Fibroblast of lung (primary cell): Measurements from ENCODE around the gene TMBIM4. TPM values are rescaled to one million over a fixed set of nuclear protein-coding genes. Genes with fewer than 3 reads are reported as not detected.

Experiments used
- DNase-seq, 2 donors: peaks; one replicate each; pipeline versions ENCODE4 v3.0.0 to v3.0.0-alpha.2; 2010; ENCODE audit warnings: low read depth in 2 of 2
- H2AFZ ChIP-seq: 2 replicates; pipeline ENCODE4 v1.5.1; 2012; ENCODE audit warnings: low read length, control low read depth, inconsistent platforms
- H3K27ac ChIP-seq: 2 replicates; pipeline ENCODE4 v1.5.1; 2011; ENCODE audit warnings: low read length, control low read depth; ENCODE audit not compliant: insufficient read depth
- H3K27me3 ChIP-seq: 2 replicates; pipeline ENCODE4 v1.5.1; 2011; ENCODE audit warnings: mild to moderate bottlenecking, low read length; ENCODE audit not compliant: control insufficient read depth, insufficient read depth
- H3K36me3 ChIP-seq: 2 replicates; pipeline ENCODE4 v1.5.1; 2011; ENCODE audit warnings: low read length; ENCODE audit not compliant: control insufficient read depth, insufficient read depth
- H3K4me1 ChIP-seq: 2 replicates; pipeline ENCODE4 v1.5.1; 2011; ENCODE audit warnings: low read length; ENCODE audit not compliant: control insufficient read depth, insufficient read depth; ENCODE audit errors: extremely low read depth
- H3K4me2 ChIP-seq: 2 replicates; pipeline ENCODE4 v1.5.1; 2011; ENCODE audit warnings: low read length, control low read depth; ENCODE audit not compliant: insufficient read depth; ENCODE audit errors: extremely low read depth
- H3K4me3 ChIP-seq, 4 experiments: fragments of 200-600 bp in 1 of 4; sonication (generic) in 1 of 4; replicated peaks in 1 of 4; 2 replicates each; pipeline ENCODE4 v1.5.1; 2011 to 2016; ENCODE audit warnings: low read length in 4 of 4, low read depth in 3 of 4, mild to moderate bottlenecking in 3 of 4, control low read depth in 2 of 4, inconsistent platforms in 1 of 4, mixed read lengths in 1 of 4; ENCODE audit not compliant: insufficient read depth in 1 of 4; ENCODE audit errors: control extremely low read depth in 1 of 4
- H3K79me2 ChIP-seq: 2 replicates; pipeline ENCODE4 v1.5.1; 2012; ENCODE audit warnings: mild to moderate bottlenecking, low read length, inconsistent platforms; ENCODE audit not compliant: control insufficient read depth, insufficient read depth
- H3K9ac ChIP-seq: 2 replicates; pipeline ENCODE4 v1.5.1; 2011; ENCODE audit warnings: mild to moderate bottlenecking, low read length, control low read depth; ENCODE audit not compliant: insufficient read depth
- H3K9me3 ChIP-seq: 2 replicates; pipeline ENCODE4 v1.5.1; 2012; ENCODE audit warnings: low read depth, low read length; ENCODE audit not compliant: control insufficient read depth, insufficient read depth
- H4K20me1 ChIP-seq: 2 replicates; pipeline ENCODE4 v1.5.1; 2011; ENCODE audit warnings: low read length; ENCODE audit not compliant: control insufficient read depth, insufficient read depth; ENCODE audit errors: extremely low read depth
- CTCF ChIP-seq, 2 donors: IDR thresholded peaks in 1 of 2; conservative IDR thresholded peaks in 1 of 2; 1 replicate in 1 of 2; 2 replicates in 1 of 2; pipeline ENCODE4 v1.5.1; 2011 to 2012; ENCODE audit warnings: low read length in 2 of 2, control low read depth in 1 of 2, inconsistent platforms in 1 of 2, low read depth in 1 of 2, mild to moderate bottlenecking in 1 of 2
- EZH2 ChIP-seq: IDR thresholded peaks from 2 replicates; pipeline ENCODE4 v1.5.1; 2012; ENCODE audit warnings: low read length, control low read depth, mild to moderate bottlenecking; ENCODE audit errors: missing control alignments
- polyA plus RNA-seq, 2 donors: library from polyadenylated mRNA; depleted of rRNA in 1 of 2; stranded (reverse) in 1 of 2; unstranded in 1 of 2; fragments of >200 nt; gene quantifications; 2 replicates each; pipeline ENCODE4 v1.2.1, GENCODE V29; 2011 to 2012; ENCODE audit warnings: missing spikeins in 1 of 2
- total RNA-seq: library from RNA; depleted of rRNA; stranded (reverse); fragments of >200 nt; gene quantifications from 2 replicates; pipeline ENCODE4 v1.2.1, GENCODE V29; 2014

The TMBIM4 gene
- total and polyA plus RNA-seq, 2 donors (not counting 1 experiment from before 2014, with no cell fraction given), result 69.2 to 140 TPM

GRCh38 chr12:66130267-66131066 lies 39.3 kb downstream of the TMBIM4 start, which contains the start of gene LLPH:
LLPH (minus strand) TSS chr12:66130750; CDS start chr12:66129106, 1,644 bp downstream.
- peaks cover 26% of the 10 kb centered on the region for H3K79me2 ChIP-seq
- no peak for TF ChIP-seq EZH2
- no peak for TF ChIP-seq CTCF (conservative IDR thresholded peaks at IDR 0.05 in 1 of 2, IDR thresholded peaks at IDR 0.05 in 1 of 2; ENCODE audit: low read depth in 1 of 2, low read length in 2 of 2)
- peak within 1 kb of the TSS; percentile 80 to 100 (median 100) for H3K4me3 ChIP-seq
- no peaks in the 10 kb centered on the region for H3K27me3 ChIP-seq
- peaks cover 3% of the 10 kb centered on the region for H3K4me1 ChIP-seq
- H3K27ac ChIP-seq, result peak within 1 kb of the TSS; percentile 97
- H3K4me2 ChIP-seq, result peak within 1 kb of the TSS; percentile 80
- H3K36me3 ChIP-seq, result peaks cover 5% of the 10 kb centered on the region
- H3K9me3 ChIP-seq, result no peaks in the 10 kb centered on the region
- no peaks in the 10 kb centered on the region for H4K20me1 ChIP-seq
- H2AFZ ChIP-seq, result peak within 1 kb of the TSS; percentile 98
- H3K9ac ChIP-seq, result peak within 1 kb of the TSS; percentile 85
- peak; percentile 86 to 89 for DNase-seq

- peak overlapping the region; percentile 96 for H2AFZ ChIP-seq
- peaks cover 3% of the 10 kb centered on the region for H3K4me1 ChIP-seq
- peaks cover 26% of the 10 kb centered on the region for H3K79me2 ChIP-seq
- no peaks in the 10 kb centered on the region for H3K27me3 ChIP-seq
- peak overlapping the region; percentile 97 for H3K27ac ChIP-seq
- H4K20me1 ChIP-seq, result no peaks in the 10 kb centered on the region
- peak overlapping the region; percentile 80 to 100 (median 100) for H3K4me3 ChIP-seq
- no peak for TF ChIP-seq CTCF (conservative IDR thresholded peaks at IDR 0.05 in 1 of 2, IDR thresholded peaks at IDR 0.05 in 1 of 2; ENCODE audit: low read depth in 1 of 2, low read length in 2 of 2)
- TF ChIP-seq EZH2, result no peak
- no peaks in the 10 kb centered on the region for H3K9me3 ChIP-seq
- H3K4me2 ChIP-seq, result peak overlapping the region; percentile 77
- peak overlapping the region; percentile 85 for H3K9ac ChIP-seq
- DNase-seq, result peak in 1 of 2 donors; percentile 29
- H3K36me3 ChIP-seq, result peaks cover 5% of the 10 kb centered on the region
Observed at GRCh38 chr12:66129934-66130266, 39.9 kb downstream of the TMBIM4 start.

- Histone ChIP-seq H3K9ac (no peak overlapping the region), H2AFZ (no peak overlapping the region), H3K9me3 (no peaks in the 10 kb centered on the region), H3K4me3 (no peak overlapping the region), H3K4me2 (no peak overlapping the region), H4K20me1 (no peaks in the 10 kb centered on the region), H3K27ac (no peak overlapping the region), H3K27me3 (no peaks in the 10 kb centered on the region), H3K36me3 (peaks cover 9% of the 10 kb centered on the region), H3K79me2 (peaks cover 26% of the 10 kb centered on the region), H3K4me1 (peaks cover 3% of the 10 kb centered on the region)
- DNase-seq, result peak in 1 of 2 donors; percentile 42
- TF ChIP-seq CTCF (conservative IDR thresholded peaks at IDR 0.05 in 1 of 2, IDR thresholded peaks at IDR 0.05 in 1 of 2; ENCODE audit: low read depth in 1 of 2, low read length in 2 of 2) (no peak), EZH2 (no peak)
Observed at GRCh38 chr12:66127650-66128049, 42.1 kb downstream of the TMBIM4 start.
